Mammary epithelial cell (primary cell): Measurements from ENCODE around the gene PAK1IP1.

Experiments
- EZH2 ChIP-seq: IDR thresholded peaks from 2 replicates; pipeline ENCODE4 v1.6.1; 2012; ENCODE audit warnings: low read length, inconsistent platforms, borderline replicate concordance
- TF ChIP-seq, protein P1 (sequence below), 2 donors: IDR thresholded peaks in 1 of 2; conservative IDR thresholded peaks in 1 of 2; 2 replicates each; pipeline ENCODE4 v1.5.1; 2011 to 2012; ENCODE audit warnings: inconsistent platforms in 2 of 2, low read length in 2 of 2, mild to moderate bottlenecking in 2 of 2, control low read depth in 1 of 2, low read depth in 1 of 2; ENCODE audit not compliant: insufficient read depth in 1 of 2; ENCODE audit errors: extremely low read depth in 1 of 2

- TF ChIP-seq, protein P1, sequence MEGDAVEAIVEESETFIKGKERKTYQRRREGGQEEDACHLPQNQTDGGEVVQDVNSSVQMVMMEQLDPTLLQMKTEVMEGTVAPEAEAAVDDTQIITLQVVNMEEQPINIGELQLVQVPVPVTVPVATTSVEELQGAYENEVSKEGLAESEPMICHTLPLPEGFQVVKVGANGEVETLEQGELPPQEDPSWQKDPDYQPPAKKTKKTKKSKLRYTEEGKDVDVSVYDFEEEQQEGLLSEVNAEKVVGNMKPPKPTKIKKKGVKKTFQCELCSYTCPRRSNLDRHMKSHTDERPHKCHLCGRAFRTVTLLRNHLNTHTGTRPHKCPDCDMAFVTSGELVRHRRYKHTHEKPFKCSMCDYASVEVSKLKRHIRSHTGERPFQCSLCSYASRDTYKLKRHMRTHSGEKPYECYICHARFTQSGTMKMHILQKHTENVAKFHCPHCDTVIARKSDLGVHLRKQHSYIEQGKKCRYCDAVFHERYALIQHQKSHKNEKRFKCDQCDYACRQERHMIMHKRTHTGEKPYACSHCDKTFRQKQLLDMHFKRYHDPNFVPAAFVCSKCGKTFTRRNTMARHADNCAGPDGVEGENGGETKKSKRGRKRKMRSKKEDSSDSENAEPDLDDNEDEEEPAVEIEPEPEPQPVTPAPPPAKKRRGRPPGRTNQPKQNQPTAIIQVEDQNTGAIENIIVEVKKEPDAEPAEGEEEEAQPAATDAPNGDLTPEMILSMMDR (conservative IDR thresholded peaks at IDR 0.05 in 1 of 2, IDR thresholded peaks at IDR 0.05 in 1 of 2; ENCODE audit: extremely low read depth in 1 of 2, insufficient read depth in 1 of 2, low read depth in 1 of 2, low read length in 2 of 2): no peak
- TF ChIP-seq EZH2: no peak
Measured at GRCh38 chr6:10736731-10737130, 42.0 kb downstream of the PAK1IP1 start.
